Endodermal cell (in vitro differentiated cells): Measurements from ENCODE around the gene PDE6D. TPM values are rescaled to one million over a fixed set of nuclear protein-coding genes. Genes with fewer than 3 reads are reported as not detected.

Experiments
- DNase-seq: peaks from one replicate; pipeline ENCODE4 v3.0.0-alpha.2; 2017
- H3K27ac ChIP-seq: 2 replicates; pipeline ENCODE4 v1.5.1; 2013; ENCODE audit warnings: mild to moderate bottlenecking, low read depth, low read length, moderate library complexity
- H3K27me3 ChIP-seq: 2 replicates; pipeline ENCODE4 v1.6.1; 2013; ENCODE audit warnings: mild to moderate bottlenecking, low read length, moderate library complexity; ENCODE audit not compliant: insufficient read depth, control insufficient read depth, poor library complexity, severe bottlenecking
- H3K36me3 ChIP-seq: 2 replicates; pipeline ENCODE4 v1.7.0; 2013; ENCODE audit warnings: mild to moderate bottlenecking, low read length, moderate library complexity; ENCODE audit not compliant: control insufficient read depth, insufficient read depth
- H3K4me1 ChIP-seq: one replicate; pipeline ENCODE4 v1.7.0; 2013; ENCODE audit warnings: low read length; ENCODE audit not compliant: control insufficient read depth, insufficient read depth
- H3K4me3 ChIP-seq: 2 replicates; pipeline ENCODE4 v1.5.1; 2013; ENCODE audit warnings: mild to moderate bottlenecking, low read length, moderate library complexity
- H3K9ac ChIP-seq: 2 replicates; pipeline ENCODE4 v1.6.1; 2013; ENCODE audit warnings: mild to moderate bottlenecking, low read length, moderate library complexity; ENCODE audit not compliant: poor library complexity, severe bottlenecking; ENCODE audit errors: extremely low read depth
- H3K9me3 ChIP-seq: 2 replicates; pipeline ENCODE4 v1.6.1; 2013; ENCODE audit warnings: mild to moderate bottlenecking, low read length, moderate library complexity; ENCODE audit not compliant: control insufficient read depth
- H3K27ac Mint-ChIP-seq: 2 replicates; pipeline ENCODE4 v1.8.0; 2020; ENCODE audit warnings: mixed read lengths
- H3K27me3 Mint-ChIP-seq: 2 replicates; pipeline ENCODE4 v1.8.0; 2021; ENCODE audit warnings: mild to moderate bottlenecking, mixed read lengths; ENCODE audit not compliant: insufficient read depth
- H3K36me3 Mint-ChIP-seq: 2 replicates; pipeline ENCODE4 v1.8.0; 2020; ENCODE audit warnings: low read depth, mixed read lengths
- H3K4me1 Mint-ChIP-seq: 2 replicates; pipeline ENCODE4 v1.8.0; 2020; ENCODE audit warnings: mixed read lengths
- H3K4me3 Mint-ChIP-seq: 2 replicates; pipeline ENCODE4 v1.8.0; 2020; ENCODE audit warnings: mild to moderate bottlenecking, moderate library complexity, mixed read lengths
- H3K9me3 Mint-ChIP-seq: 2 replicates; pipeline ENCODE4 v1.8.0; 2020; ENCODE audit warnings: mild to moderate bottlenecking, mixed read lengths
- WGBS, 2 experiments: methylation state at CpG; one replicate each; pipeline versions ENCODE4 v1.1.5 to v1.1.7; 2013; ENCODE audit warnings: missing lambda C conversion rate in 2 of 2, mixed read lengths in 1 of 2; ENCODE audit not compliant: insufficient coverage in 1 of 2, insufficient read length in 1 of 2; 5-methylcytosine and 5-hydroxymethylcytosine counted together
- total RNA-seq, 2 donors: library from RNA; stranded (reverse); fragmentation: NEBNext Ultra II Directional in 1 of 2; extraction: Animal tissue kit (Norgen Biotek cat#: 25700) in 1 of 2; gene quantifications; 2 replicates in 1 of 2; 3 replicates in 1 of 2; pipeline ENCODE4 v1.2.1, GENCODE V29; 2021
- TF ChIP-seq, protein P1 (sequence below): fragments of 200-600 bp; sonication (generic); conservative IDR thresholded peaks from 2 replicates; pipeline ENCODE4 v1.5.0; 2021; ENCODE audit warnings: antibody characterized with exemption, mild to moderate bottlenecking

PDE6D gene
- total RNA-seq, 2 donors from 2014 or later, result 24.7 to 25.5 TPM

DNA sequence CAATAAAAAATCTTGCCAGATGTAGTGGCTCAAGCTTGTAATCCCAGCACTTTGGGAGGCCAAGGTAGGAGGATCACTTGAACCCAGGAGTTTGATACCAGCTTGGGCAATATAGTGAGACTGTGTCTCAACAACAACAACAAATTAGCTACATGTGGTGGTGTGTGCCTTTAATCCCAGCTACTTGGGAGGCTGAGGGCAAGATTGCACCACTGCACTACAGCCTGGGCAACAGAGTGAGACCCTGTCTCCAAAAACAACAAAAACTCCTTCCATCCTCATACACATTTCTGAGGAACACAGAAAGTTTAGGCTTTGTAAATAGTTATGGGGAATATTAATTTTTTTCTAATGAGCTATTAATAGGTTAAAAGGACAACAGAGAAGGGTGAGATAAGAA lies 17.0 kb downstream of the PDE6D start:
- H3K27ac Mint-ChIP-seq, result no peak overlapping the region
- Histone ChIP-seq H3K36me3 (no peaks in the 10 kb centered on the region), H3K9ac (no peak overlapping the region), H3K27ac (no peak overlapping the region), H3K4me3 (no peak overlapping the region), H3K27me3 (no peaks in the 10 kb centered on the region), H3K4me1 (no peaks in the 10 kb centered on the region), H3K9me3 (no peaks in the 10 kb centered on the region)
- H3K9me3 Mint-ChIP-seq, result no peaks in the 10 kb centered on the region
- TF ChIP-seq, protein P1, sequence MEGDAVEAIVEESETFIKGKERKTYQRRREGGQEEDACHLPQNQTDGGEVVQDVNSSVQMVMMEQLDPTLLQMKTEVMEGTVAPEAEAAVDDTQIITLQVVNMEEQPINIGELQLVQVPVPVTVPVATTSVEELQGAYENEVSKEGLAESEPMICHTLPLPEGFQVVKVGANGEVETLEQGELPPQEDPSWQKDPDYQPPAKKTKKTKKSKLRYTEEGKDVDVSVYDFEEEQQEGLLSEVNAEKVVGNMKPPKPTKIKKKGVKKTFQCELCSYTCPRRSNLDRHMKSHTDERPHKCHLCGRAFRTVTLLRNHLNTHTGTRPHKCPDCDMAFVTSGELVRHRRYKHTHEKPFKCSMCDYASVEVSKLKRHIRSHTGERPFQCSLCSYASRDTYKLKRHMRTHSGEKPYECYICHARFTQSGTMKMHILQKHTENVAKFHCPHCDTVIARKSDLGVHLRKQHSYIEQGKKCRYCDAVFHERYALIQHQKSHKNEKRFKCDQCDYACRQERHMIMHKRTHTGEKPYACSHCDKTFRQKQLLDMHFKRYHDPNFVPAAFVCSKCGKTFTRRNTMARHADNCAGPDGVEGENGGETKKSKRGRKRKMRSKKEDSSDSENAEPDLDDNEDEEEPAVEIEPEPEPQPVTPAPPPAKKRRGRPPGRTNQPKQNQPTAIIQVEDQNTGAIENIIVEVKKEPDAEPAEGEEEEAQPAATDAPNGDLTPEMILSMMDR, result no peak
- DNase-seq, result no peak
- H3K4me3 Mint-ChIP-seq, result no peak overlapping the region
- H3K36me3 Mint-ChIP-seq, result no peaks in the 10 kb centered on the region
- H3K27me3 Mint-ChIP-seq, result peaks cover 3% of the 10 kb centered on the region
- peaks cover 3% of the 10 kb centered on the region for H3K4me1 Mint-ChIP-seq

DNA sequence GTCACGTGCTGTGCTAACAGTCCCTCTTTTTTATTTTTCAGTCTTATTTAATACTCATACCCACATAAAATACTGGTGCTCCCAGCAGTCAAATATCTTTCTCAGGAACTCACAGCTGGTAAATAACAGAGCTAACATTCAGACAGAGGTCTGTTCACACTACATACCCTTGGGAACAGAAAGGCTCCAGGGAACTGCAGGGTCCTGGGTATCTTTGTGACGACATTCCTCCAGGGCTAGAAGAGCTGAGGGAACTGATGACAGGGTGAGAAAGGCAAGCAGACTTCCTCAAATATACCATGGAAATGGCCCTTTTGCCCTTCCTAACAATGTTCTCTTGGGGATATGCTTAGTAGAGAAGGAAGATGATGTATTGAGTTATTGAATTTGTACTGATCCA lies 19.3 kb downstream of the PDE6D start:
- H3K27me3 Mint-ChIP-seq, result peaks cover 3% of the 10 kb centered on the region
- H3K36me3 ChIP-seq, result no peaks in the 10 kb centered on the region
- WGBS, 2 experiments, result 78 to 83% methylated on average over 1 to 2 of the region's 2 CpGs
- H3K4me1 Mint-ChIP-seq, result no peaks in the 10 kb centered on the region
- no peak overlapping the region for H3K4me3 ChIP-seq
- H3K9me3 Mint-ChIP-seq, result no peaks in the 10 kb centered on the region
- no peak overlapping the region for H3K27ac Mint-ChIP-seq
- no peak overlapping the region for H3K4me3 Mint-ChIP-seq
- no peaks in the 10 kb centered on the region for H3K9me3 ChIP-seq
- H3K4me1 ChIP-seq, result no peaks in the 10 kb centered on the region
- H3K27me3 ChIP-seq, result no peaks in the 10 kb centered on the region
- DNase-seq, result no peak
- TF ChIP-seq, protein P1, result no peak
- no peak overlapping the region for H3K27ac ChIP-seq
- H3K9ac ChIP-seq, result no peak overlapping the region
- no peaks in the 10 kb centered on the region for H3K36me3 Mint-ChIP-seq

GRCh38 chr2:231752061-231752460 lies 29.0 kb downstream of the PDE6D start:
- Histone ChIP-seq H3K27me3 (no peaks in the 10 kb centered on the region), H3K9me3 (no peaks in the 10 kb centered on the region), H3K4me3 (no peak overlapping the region), H3K36me3 (no peaks in the 10 kb centered on the region), H3K9ac (no peak overlapping the region), H3K4me1 (no peaks in the 10 kb centered on the region), H3K27ac (no peak overlapping the region)
- no peaks in the 10 kb centered on the region for H3K4me1 Mint-ChIP-seq
- DNase-seq, result no peak
- no peaks in the 10 kb centered on the region for H3K27me3 Mint-ChIP-seq
- no peaks in the 10 kb centered on the region for H3K36me3 Mint-ChIP-seq
- 75 to 100% methylated on average over 1 to 2 of the region's 2 CpGs for WGBS, 2 experiments
- H3K4me3 Mint-ChIP-seq, result no peak overlapping the region
- no peaks in the 10 kb centered on the region for H3K9me3 Mint-ChIP-seq
- H3K27ac Mint-ChIP-seq, result no peak overlapping the region
- TF ChIP-seq, protein P1, result no peak
